ENCODE measurements around the gene MYPN.
"Not testable (repeated sequence)": the region's sequence is repeated elsewhere in the genome, so short reads cannot be mapped to it uniquely, and the experiment has no call there.

MYPN gene, protein sequence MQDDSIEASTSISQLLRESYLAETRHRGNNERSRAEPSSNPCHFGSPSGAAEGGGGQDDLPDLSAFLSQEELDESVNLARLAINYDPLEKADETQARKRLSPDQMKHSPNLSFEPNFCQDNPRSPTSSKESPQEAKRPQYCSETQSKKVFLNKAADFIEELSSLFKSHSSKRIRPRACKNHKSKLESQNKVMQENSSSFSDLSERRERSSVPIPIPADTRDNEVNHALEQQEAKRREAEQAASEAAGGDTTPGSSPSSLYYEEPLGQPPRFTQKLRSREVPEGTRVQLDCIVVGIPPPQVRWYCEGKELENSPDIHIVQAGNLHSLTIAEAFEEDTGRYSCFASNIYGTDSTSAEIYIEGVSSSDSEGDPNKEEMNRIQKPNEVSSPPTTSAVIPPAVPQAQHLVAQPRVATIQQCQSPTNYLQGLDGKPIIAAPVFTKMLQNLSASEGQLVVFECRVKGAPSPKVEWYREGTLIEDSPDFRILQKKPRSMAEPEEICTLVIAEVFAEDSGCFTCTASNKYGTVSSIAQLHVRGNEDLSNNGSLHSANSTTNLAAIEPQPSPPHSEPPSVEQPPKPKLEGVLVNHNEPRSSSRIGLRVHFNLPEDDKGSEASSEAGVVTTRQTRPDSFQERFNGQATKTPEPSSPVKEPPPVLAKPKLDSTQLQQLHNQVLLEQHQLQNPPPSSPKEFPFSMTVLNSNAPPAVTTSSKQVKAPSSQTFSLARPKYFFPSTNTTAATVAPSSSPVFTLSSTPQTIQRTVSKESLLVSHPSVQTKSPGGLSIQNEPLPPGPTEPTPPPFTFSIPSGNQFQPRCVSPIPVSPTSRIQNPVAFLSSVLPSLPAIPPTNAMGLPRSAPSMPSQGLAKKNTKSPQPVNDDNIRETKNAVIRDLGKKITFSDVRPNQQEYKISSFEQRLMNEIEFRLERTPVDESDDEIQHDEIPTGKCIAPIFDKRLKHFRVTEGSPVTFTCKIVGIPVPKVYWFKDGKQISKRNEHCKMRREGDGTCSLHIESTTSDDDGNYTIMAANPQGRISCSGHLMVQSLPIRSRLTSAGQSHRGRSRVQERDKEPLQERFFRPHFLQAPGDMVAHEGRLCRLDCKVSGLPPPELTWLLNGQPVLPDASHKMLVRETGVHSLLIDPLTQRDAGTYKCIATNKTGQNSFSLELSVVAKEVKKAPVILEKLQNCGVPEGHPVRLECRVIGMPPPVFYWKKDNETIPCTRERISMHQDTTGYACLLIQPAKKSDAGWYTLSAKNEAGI (N-terminal part only)

DNA sequence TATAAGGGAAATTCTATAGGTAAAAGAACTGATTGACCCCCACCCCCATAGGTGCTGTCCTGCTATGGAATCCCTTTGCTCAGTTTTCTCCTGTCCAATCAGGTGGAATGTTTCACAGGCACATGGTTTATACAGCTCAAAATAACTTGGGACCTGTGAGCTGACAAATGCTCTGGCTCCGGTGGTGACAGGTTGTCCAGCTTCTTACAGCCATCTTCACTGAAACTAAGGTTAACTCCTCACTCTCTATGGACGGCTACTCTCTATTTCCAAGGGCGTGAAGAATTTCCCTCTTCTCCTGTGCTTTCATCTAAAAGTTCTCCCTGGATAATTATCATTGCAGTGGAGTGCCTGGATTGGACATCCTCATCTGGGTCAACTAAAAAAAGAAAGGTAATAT is at the start of gene MYPN:
Gene MYPN (plus strand): TSS at position 158 of the 400 bp plus-strand sequence. CDS start 11,951 bp downstream, outside the sequence.
- DNase-seq (ENCODE audit: low spot score) = no peak

DNA sequence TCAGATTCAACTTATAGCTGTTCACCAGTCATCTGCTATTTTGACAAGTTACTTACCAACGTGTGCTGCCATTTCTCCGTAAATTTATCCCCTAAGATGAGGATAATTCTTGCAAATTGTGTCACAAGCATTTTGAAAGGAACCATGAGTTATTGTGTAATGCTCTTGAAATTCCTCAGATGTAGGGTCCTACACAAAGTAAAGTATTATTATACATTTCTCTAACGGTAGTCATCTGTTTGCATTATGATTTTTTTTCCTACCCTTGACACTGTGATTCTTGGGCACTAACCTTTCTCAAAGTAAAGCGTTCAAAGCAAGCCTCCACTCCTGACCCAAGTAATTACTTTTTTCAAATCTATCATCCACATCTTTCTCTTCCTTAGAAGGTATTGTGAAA is 42.3 kb upstream of the MYPN start:
- DNase-seq (ENCODE audit: low spot score) = no peak

DNA sequence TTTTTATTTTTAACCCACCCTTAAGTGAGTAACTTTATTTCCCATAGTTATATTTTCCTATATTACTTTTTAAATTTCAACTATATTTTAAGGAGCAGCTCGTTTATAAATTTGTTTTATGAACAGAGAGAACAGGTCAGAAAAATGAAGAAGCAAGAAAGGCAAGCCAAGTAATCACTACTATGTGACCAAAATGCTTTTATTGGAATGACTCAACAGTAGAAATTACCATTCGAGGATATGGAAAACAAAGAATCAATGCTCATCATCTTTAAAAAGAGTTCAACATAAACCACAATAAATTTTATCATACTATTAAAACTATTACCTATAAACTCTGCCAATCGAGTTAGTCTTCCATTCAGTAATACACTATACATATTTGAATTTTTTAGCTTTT is 41.8 kb upstream of the MYPN start:
- DNase-seq (ENCODE audit: low spot score) = no peak

DNA sequence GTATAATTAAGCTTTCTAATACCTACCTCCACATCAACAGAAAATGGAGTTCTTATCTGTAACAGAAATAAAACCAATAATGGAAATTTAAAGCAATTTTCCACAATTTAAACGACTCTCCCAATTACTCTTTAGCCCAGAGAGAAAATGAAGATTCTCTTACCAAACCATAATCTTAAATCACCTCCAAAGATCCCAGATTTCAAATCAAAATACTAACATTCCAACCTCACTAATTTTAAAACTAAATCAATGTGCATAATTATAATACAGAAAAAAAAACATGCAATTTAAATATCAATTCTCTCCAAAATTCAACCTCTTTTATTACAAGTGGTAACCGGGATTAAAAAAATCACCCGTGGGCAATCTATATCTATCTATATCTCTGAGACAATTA is 35.7 kb upstream of the MYPN start:
- DNase-seq (ENCODE audit: low spot score) = no peak

DNA sequence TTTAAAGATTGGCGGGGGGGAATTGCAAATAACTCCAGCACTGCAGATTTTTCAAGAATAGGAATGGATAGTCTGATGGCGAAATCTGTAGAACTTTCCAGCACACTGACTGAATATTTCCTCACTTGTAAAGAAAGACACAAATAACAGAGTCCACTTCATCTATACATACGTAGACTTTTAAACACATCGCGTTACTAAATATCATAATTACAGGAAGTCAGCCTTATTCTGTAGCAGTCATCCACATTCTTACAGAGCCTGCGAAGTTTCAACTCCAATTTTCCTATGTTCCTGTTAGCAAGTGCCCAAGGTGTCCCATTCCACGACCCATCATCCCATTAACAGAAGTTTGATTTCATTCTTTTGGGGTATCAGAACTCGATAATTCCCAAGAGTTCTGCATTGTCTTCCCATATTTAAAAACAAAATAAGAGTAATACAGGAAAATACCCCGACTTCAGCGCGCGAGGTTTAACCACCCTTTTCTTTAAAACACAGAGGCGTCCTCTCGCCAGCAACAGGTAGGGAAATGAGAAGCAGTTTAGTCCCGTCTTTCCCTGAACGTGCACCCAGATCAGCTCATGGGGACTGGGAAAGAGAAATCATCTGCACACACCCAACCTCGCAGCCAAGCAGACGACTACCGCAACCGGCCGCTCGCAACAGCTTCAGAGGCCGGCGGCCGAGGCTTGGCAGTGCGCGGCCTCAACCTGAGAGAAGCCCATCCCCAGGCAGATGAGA is 35.1 kb upstream of the MYPN start:
- DNase-seq (ENCODE audit: low spot score) = no peak

DNA sequence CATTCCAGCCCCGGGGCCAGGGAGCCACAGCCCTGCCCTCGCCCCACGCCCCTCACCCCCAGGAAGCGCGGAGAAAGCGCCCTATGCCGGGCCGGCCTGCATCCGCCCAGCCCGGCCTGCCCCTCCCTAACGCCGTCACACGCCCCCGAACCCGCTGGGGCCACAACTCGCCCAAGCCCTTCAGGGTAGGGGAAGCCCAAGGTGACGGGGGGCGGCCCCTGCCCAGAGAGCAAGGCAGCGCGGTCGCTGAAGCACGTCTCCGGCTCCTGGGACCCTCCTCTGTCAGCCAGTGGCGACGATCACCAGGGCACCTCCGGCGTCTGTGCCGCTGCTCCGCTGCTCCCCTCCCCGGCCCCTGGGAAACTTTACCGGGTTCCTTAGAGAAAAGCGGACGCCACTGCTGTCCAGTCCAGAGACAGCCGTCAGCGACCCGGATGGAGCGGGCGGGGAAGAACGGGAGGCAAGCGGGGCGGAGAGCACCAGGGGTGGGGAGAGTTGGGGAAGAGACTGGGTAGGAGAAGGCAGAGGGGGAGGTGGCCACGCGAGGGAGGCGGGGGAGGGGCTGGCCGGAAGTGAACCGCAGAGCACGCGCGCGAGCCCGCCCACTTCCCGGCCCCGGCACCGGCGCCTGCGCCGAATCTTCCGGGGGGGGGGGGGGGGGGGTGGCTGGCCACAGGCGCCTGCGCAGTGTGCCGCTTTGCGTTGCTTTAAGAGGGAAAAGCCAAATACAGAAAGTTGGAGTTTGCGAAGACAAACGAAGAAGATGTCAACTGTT is 34.3 kb upstream of the MYPN start, which contains the start of gene HERC4:
Gene HERC4 (minus strand): TSS at position 509 of the 775 bp plus-strand sequence. CDS start 2,175 bp downstream, outside the sequence.
- peak; percentile 93 for DNase-seq (ENCODE audit: low spot score)

DNA sequence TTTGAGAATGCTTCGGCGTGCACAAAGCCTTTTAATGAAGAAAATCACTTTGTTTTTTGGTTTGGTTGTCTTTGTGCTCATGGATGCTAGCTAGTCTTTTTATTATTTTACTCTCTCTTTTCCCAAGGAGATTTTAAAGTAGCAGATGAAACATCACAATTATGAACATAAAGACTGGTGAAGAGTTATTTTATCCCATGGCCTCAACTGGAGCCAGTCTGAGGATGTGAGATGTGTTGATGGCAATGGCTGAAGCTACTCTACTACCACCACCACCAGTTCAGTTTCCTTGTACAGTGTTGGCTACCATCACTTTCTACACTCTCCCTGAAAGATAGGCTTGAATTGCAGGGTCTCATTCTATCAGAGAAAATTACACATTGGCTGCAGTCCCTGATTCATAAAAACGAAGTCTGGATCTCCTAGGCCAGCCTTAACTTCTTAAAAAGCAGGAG is 33.7 kb upstream of the MYPN start:
- no peak for DNase-seq (ENCODE audit: low spot score)

DNA sequence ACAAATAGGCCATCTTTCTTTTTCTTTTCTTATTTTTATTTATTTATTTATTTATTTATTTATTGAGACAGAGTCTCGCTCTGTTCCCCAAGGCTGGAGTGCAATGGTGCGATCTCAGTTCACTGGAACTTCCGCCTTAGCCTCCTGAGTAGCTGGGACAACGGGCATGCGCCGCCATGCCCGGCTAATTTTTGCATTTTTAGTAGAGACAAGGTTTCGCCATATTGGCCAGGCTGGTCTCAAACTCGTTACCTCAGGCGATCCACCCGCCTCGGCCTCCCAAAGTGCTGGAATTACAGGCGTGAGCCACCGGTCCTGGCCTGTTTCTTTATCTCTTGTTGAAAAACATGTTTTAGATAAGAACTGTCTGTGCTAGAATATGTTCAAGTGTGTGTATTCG is 33.2 kb upstream of the MYPN start:
- not testable (repeated sequence) for DNase-seq (ENCODE audit: low spot score)

DNA sequence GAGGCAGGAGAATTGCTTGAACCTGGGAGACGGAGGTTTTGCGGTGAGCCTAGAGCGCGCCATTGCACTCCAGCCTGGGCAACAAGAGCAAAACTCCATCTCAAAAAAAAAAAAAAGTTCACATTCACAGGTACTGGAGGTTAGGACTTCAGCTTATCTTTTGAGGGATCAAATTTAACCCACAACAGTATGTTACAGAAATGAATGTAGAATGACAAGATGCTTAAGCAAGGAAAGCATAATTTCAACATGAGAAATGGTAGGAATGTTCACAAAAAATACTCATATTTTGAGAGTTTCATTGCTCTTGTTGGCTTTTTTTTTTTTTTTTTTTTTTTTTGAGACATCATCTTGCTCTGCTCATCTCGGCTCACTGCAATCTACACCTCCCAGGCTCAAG is 32.3 kb upstream of the MYPN start:
- DNase-seq (ENCODE audit: low spot score) = no peak

DNA sequence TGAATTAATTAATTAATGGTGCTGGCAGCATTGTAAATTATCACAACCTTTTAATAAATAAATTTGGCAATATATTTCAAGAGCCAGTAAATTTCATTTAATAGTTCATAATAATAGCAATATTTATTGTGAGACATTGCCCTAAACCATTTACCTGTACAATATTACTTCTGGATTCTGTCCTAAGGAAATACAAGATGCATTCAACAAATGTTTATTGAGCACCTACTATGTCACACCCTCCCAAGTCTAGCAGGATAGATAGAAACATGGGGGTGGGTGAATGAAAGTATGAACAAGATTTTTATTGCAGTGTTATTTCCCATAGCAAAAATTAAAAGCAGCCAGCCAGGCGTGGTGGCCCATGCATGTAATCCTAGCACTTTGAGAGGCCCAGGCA is 29.9 kb upstream of the MYPN start:
- DNase-seq (ENCODE audit: low spot score) = no peak

DNA sequence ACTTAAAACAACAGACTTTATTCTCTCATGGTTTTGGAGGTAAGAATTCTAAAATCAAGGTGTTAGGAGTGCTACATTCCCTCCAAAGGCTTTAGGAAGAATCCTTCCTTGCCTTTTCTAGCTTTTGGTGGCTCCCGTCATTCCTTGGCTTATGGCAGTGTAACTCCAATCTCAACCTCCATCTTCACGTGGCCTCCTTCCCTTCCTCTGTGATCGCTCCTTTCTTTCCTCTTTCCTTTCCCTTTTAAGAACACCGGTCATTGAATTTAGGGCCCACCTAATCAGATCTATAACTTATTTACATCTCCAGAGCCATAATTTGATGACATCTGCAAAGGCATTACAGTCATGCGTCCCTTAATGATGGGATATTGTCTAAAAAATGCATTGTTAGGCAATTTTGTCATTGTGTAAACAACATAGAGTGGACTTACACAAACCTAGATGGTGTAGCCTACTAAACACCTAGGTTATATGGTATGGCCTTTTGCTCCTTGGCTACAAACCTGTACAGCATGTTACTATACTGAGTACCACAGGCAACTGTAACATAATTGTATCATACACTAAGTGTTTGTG is 28.3 kb upstream of the MYPN start:
- no peak for DNase-seq (ENCODE audit: low spot score)

DNA sequence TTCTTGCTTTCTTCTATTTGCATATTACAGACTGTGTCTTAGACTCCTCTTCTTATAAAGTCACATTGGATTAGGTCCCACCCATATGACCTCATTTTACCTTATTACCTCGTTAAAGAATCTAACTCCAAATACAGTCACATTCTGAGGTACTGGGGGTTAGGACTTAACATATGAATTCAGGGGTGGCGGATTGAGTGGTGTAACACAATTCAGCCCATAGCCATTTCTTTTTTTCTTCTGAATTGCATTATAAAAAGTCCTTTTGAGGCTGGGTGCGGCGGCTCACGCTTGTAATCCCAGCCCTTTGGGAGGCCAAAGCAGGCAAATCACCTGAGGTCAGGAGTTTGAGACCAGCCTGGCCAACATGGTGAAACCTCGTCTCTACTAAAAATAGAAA is 27.4 kb upstream of the MYPN start:
- no peak for DNase-seq (ENCODE audit: low spot score)

DNA sequence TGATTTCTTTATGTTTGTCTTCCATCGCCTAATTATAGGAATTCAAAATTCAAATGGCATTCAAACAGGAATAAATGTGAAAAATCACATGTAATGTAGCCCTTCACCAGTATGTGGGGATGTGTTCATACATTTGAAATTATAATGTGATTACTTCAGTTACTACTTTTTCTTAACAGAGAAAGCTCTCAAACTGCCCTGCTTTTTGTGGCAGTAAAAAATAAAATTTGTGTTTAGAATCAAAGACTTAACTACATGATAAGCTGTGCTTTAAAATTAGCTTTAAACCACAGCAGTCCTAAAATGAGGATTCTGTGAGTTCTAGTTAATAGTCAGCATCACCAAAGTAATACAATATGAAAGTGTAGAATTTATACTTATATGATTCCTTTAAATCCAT is 26.4 kb upstream of the MYPN start:
- no peak for DNase-seq (ENCODE audit: low spot score)

DNA sequence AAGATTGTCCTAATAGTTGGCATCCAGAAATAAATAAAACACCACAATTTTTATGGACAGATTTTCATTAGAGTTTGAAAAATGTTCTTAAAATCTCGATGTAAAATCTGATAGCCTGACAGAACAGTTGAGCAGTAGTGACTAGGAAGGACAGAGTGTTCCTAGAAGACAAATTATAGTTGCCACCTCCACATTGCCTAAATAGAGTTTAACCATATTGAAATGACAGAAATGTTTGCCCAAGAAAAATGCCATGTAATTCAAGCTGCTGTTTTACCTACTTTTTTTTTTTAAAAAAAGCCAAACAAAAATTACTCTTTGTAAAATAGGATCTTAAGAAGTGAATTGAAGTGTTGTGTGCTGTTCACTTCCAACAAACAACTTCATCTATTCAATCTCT is 25.3 kb upstream of the MYPN start:
- DNase-seq (ENCODE audit: low spot score) = no peak

DNA sequence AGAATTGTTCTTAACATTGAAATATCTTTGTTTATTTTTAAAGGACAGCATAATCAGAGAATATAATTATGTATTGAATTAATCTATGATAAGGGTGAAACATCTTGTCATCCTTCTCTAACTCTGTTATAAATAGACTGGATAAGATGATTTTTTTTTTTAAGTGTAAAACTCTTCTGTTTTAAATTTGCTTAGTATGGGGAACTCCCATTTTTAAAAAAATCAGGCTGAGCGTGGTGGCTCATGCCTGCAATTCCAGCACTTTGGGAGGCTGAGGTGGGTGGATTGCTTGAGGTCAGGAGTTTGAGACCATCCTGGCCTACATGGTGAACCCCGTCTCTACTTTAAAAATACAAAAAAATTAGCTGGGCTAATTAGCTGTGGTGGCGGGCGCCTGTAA is 24.8 kb upstream of the MYPN start:
- no peak for DNase-seq (ENCODE audit: low spot score)

DNA sequence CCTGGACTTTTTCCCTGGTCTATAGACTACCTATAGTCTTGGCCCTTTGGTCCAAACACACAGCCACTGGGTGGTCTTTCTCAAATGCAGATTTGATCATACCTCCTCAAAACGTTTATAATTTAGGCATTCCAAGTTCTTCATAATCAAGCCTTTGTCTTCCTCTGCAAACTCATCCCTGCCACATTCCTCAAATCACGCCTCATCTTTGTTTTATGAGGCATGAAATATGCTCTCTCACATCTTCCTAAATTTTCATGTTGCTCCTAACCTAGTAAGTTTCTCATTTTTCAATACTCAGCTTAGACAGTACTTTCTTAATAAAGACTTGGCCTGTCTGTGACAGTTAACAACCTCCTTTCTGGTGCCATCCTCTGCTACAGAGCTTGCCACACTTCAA is 23.3 kb upstream of the MYPN start:
- DNase-seq (ENCODE audit: low spot score) = no peak

DNA sequence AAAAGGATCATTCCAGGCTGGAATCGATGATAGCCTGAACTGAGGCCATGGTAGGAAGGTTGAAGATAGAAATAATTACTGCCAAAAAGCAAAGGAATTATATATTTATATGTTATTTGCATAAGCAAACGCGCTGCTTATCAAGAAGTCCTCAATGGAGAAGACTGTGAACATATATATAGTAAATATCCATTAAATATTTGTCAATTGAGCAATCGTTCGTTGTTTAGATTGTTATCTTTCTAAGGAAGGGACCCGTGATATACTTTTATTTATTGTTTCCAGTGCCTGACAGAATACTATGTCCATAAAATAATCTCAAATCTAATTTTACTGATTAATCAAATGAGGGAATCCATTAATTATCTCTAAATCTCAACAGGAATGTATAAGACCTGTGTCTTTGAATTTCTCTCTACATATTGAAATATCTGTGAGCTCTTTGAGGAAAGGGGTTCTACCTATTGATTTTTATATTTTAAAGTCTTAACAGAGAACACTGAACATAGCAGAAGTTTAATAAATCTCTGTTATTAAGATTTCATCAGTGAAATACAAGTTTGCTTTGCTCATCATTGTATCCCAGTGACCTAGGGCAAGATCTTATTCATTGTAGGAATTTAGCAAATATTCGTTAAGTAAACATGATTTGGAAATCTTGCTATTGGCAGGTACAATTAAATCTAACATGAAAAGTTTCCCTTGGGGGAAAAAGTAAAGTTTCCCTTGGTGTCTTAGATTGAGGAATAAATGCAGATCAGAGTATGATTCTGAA is 22.2 kb upstream of the MYPN start:
- no peak for DNase-seq (ENCODE audit: low spot score)

DNA sequence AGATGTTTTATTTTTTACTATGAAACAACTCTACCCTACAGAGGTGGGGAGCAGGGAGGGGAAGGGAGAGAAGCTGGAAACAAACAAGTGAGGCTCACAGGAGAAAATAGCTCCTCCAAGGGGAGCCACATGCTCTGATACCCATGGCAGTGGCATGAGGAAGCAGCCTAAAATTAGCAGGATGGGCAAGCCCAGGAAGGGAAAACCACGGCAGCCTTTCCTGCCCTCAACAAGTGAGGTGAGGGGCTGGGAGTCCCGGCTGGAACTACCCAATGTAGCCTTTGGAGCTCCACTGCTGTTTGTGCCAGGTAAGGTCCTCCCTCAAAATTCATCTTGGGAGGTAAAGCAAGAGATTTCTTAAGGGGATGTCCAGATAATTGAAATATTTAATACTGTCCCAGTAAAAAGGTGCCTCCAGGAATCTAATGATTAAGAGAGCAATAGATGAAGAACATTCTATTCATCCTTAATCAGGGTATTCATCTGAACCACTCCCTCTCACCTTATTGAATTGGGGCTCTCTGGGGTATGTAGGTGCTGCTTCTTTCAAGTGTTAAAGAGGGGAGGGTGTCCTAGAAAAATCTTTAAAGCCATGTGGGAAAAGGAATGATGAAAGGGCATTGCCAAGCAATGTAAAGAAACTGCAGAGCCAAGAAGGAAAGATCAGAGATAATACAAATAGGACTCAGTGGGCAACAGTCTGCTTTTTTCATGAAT is 21.4 kb upstream of the MYPN start:
- DNase-seq (ENCODE audit: low spot score) = no peak

DNA sequence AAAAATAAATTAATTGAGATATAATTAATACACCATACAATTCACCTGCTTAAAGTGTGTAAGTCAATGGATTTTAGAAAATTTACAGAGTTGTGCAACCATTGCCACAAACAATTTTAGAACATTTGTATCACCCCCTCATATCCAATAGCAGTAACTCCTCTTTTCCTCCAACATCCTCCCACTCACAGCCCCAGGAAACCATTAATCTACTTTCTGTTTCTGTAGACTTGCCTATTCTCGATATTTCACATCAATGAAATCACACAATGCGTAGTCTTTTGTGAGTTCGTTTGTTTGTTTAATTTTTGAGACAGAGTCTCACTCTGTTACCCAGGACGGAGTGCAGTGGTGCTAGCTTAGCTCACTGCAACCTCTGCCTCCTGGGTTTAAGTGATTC is 20.5 kb upstream of the MYPN start:
- no peak for DNase-seq (ENCODE audit: low spot score)

Measured in hematopoietic multipotent progenitor cell treated with erythropoietin and hydrocortisone succinate and interleukin-3 and kit ligand, for 15 days (in vitro differentiated cells).